ENCODE measurements around the gene XXYLT1.

XXYLT1 gene

DNA sequence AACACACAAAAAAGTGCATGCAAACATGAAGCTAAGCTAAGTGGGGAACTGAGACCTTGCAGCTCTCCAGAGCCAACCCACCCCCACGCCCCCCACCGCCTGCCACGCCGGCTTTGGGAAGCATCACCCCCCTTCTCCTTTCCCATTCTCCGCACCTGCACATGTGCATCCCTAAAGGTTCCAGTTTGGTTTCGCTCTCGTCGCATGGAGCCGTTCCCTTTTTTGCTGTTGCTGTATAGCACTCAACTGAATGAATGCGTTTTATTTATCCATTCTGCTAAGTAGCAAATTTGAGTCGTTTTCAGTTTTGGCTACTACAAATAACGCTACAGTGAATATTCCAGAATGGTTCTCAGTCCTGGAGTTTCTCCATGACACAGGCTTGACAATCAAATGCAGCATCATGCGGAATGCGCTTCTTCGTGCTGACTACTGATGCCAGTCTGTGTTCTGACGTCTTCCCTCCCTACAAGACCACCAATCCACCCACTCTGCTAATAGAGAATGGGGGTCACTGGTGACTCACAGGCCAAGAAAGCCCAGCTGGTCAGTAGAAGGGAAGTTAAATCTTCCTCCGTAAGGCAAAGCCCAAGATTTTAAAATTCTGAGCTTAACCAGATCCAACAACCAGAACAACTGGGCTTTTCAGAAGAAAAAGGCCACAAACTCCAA lies 115.3 kb downstream of the XXYLT1 start:
- H3K27ac ChIP-seq, result no peak overlapping the region
- no peaks in the 10 kb centered on the region for H3K36me3 ChIP-seq
- no peak for DNase-seq
- no peak overlapping the region for H3K4me3 ChIP-seq (ENCODE audit: low read depth, low read length)
- no peaks in the 10 kb centered on the region for H3K27me3 ChIP-seq (ENCODE audit: insufficient read depth, low read depth, severe bottlenecking)
- TF ChIP-seq, protein P1, sequence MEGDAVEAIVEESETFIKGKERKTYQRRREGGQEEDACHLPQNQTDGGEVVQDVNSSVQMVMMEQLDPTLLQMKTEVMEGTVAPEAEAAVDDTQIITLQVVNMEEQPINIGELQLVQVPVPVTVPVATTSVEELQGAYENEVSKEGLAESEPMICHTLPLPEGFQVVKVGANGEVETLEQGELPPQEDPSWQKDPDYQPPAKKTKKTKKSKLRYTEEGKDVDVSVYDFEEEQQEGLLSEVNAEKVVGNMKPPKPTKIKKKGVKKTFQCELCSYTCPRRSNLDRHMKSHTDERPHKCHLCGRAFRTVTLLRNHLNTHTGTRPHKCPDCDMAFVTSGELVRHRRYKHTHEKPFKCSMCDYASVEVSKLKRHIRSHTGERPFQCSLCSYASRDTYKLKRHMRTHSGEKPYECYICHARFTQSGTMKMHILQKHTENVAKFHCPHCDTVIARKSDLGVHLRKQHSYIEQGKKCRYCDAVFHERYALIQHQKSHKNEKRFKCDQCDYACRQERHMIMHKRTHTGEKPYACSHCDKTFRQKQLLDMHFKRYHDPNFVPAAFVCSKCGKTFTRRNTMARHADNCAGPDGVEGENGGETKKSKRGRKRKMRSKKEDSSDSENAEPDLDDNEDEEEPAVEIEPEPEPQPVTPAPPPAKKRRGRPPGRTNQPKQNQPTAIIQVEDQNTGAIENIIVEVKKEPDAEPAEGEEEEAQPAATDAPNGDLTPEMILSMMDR (IDR thresholded peaks at IDR 0.05; ENCODE audit: low read depth, low read length), result no peak
- no peaks in the 10 kb centered on the region for H3K9me3 ChIP-seq (ENCODE audit: severe bottlenecking)

DNA sequence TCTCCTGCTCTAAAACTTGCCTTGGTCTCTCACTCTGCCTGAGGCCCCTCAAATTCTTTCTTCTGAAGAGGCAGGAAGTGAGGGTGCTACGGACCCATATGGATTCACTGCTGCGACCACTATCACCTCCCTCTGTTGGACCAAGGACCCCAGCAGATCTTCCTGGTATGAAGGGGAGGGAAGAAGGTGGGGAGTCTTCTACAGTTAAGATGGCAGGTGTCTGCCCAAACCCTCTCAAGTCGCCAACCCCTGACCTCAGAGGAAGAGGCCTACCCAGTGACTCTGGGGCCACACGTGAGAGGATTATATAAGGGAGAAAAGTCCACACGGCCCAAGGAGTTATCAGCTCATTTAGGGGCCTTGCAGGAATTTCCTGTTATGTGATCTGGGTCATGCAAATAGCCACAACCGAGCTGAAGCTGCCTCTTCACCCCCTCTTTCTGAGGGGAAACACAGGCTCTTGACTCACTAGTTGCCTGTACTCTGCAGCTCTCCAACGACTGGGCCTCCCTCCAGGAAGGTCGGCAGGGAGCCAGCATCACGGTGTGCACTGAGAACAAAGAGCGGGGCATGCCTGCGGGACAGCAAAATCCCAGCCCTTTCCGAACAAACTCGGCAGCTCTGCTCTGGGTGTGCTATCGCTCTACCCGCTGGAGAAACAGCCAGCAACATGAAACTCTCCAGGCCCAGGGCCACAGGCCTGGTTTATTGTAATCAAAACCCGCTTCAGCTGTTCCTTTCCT lies 116.0 kb downstream of the XXYLT1 start:
- Histone ChIP-seq H3K36me3 (no peaks in the 10 kb centered on the region), H3K4me3 (ENCODE audit: low read depth, low read length) (no peak overlapping the region), H3K27me3 (ENCODE audit: insufficient read depth, low read depth, severe bottlenecking) (no peaks in the 10 kb centered on the region), H3K27ac (no peak overlapping the region), H3K9me3 (ENCODE audit: severe bottlenecking) (no peaks in the 10 kb centered on the region)
- TF ChIP-seq, protein P1 (IDR thresholded peaks at IDR 0.05; ENCODE audit: low read depth, low read length), result no peak
- no peak for DNase-seq

DNA sequence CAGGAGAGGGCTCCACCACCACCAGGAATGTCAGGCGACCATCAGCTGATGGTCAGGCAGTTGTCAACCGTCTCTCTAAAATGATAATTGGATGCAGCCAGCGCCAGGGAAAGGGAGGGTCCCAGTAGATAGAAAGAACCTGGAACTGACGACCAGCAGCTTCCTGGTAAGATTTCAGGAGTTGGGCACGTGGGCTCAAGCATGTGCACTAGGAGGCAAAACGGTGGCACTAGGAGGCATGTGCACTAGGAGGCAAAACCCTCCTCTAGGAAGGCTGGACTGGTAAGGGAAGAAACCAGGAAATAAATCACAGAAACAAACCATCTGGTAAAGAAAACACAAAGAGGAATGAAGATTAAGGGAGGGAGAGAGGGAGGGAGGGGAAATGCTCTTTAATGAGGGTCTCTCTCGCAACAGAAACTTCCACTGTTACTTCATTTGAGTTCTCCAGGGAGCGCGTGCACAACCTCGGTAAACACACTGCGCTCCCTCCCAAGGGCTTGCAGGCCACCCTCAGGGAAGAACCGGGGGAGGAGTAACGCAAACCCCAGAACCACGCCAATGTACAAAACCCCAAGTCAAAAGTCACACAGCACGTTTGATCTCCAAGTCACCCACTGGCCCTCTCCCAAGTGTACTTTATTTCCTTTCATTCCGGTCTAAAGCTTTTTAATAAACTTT lies 116.7 kb downstream of the XXYLT1 start:
- Histone ChIP-seq H3K27me3 (ENCODE audit: insufficient read depth, low read depth, severe bottlenecking) (no peaks in the 10 kb centered on the region), H3K9me3 (ENCODE audit: severe bottlenecking) (no peaks in the 10 kb centered on the region), H3K27ac (no peak overlapping the region), H3K36me3 (no peaks in the 10 kb centered on the region), H3K4me3 (ENCODE audit: low read depth, low read length) (no peak overlapping the region)
- TF ChIP-seq, protein P1 (IDR thresholded peaks at IDR 0.05; ENCODE audit: low read depth, low read length), result no peak
- DNase-seq, result no peak

DNA sequence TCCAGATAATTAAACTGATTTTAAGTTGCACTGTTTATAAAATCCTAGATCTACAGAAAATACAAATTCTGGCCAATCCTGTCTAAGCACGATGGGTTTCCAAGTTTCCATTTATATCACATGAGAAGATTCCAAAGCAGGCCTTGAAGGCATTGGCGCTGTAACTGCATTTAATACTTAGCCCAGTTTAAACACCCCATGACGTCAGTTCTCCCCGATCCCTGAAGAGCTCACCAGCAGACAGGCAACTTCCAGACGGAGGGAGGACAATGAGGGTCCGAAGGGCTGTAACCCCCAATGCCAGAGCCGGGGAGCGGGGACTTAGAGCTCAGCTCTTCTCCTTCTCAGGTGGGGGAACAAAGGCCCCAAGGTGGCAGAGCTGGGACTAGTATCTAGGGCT lies 117.3 kb downstream of the XXYLT1 start:
- H3K27me3 ChIP-seq (ENCODE audit: insufficient read depth, low read depth, severe bottlenecking), result no peaks in the 10 kb centered on the region
- no peaks in the 10 kb centered on the region for H3K9me3 ChIP-seq (ENCODE audit: severe bottlenecking)
- H3K36me3 ChIP-seq, result no peaks in the 10 kb centered on the region
- DNase-seq, result no peak
- no peak overlapping the region for H3K27ac ChIP-seq
- H3K4me3 ChIP-seq (ENCODE audit: low read depth, low read length), result no peak overlapping the region
- TF ChIP-seq, protein P1 (IDR thresholded peaks at IDR 0.05; ENCODE audit: low read depth, low read length), result no peak

DNA sequence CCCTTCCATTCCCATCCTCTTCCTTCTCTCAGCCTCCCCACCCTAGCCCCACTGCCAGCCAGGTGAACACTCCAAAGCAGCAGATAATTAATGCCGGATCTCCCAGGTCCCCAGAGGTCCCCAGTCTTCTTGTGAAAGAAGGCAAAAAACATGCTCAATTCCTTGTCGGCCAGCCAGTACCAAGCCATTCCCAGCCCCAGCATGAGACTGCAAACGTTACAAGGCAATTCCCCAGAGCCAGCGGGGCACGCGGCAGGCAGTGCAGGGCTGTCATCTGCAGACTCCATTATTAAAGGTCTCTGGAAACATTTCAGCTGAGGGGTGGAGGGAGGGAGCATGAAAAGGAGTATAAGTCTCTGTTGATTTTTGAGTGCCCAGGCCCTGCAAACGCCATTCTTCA lies 117.8 kb downstream of the XXYLT1 start:
- DNase-seq, result no peak
- TF ChIP-seq, protein P1 (IDR thresholded peaks at IDR 0.05; ENCODE audit: low read depth, low read length), result no peak
- Histone ChIP-seq H3K4me3 (ENCODE audit: low read depth, low read length) (no peak overlapping the region), H3K27ac (no peak overlapping the region), H3K27me3 (ENCODE audit: insufficient read depth, low read depth, severe bottlenecking) (no peaks in the 10 kb centered on the region), H3K9me3 (ENCODE audit: severe bottlenecking) (no peaks in the 10 kb centered on the region), H3K36me3 (no peaks in the 10 kb centered on the region)
